B cell (primary cell): ENCODE measurements around the gene GTF3C5.

Source experiments
- EZH2 ChIP-seq: IDR thresholded peaks from 2 replicates; pipeline ENCODE4 v1.6.1; 2012; ENCODE audit warnings: borderline replicate concordance, low read depth, mild to moderate bottlenecking, moderate library complexity, low read length; ENCODE audit not compliant: insufficient read depth, poor library complexity, severe bottlenecking
- TF ChIP-seq, protein P1 (sequence below): fragments of 200-600 bp; IDR thresholded peaks from one replicate; pipeline ENCODE4 v1.8.0; 2022; ENCODE audit warnings: antibody characterized with exemption, mild to moderate bottlenecking

DNA sequence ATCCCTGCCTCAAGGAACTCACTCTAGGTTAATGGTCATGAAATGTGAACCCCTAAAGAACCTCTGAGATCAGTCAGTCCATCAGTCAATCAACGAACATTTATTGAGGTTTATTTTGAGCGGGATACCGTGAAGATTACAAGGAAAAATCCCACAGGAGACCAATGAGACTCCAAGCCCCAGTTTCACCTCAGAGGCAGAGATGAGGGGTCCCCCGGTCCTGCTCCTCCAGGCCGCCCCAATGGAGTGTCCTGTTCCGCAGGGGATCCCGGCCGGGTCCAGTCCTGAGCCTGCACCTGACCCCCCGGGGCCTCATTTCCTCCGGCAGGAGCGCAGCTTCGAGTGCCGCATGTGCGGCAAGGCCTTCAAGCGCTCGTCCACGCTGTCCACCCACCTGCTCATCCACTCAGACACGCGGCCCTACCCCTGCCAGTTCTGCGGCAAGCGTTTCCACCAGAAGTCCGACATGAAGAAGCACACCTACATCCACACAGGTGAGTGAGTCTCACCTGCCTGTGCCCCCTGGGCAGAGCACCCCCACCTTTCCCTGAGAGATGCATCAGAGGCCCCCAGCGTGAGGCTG is 41.3 kb upstream of the GTF3C5 start:
- TF ChIP-seq EZH2: no peak
- TF ChIP-seq, protein P1, sequence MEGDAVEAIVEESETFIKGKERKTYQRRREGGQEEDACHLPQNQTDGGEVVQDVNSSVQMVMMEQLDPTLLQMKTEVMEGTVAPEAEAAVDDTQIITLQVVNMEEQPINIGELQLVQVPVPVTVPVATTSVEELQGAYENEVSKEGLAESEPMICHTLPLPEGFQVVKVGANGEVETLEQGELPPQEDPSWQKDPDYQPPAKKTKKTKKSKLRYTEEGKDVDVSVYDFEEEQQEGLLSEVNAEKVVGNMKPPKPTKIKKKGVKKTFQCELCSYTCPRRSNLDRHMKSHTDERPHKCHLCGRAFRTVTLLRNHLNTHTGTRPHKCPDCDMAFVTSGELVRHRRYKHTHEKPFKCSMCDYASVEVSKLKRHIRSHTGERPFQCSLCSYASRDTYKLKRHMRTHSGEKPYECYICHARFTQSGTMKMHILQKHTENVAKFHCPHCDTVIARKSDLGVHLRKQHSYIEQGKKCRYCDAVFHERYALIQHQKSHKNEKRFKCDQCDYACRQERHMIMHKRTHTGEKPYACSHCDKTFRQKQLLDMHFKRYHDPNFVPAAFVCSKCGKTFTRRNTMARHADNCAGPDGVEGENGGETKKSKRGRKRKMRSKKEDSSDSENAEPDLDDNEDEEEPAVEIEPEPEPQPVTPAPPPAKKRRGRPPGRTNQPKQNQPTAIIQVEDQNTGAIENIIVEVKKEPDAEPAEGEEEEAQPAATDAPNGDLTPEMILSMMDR: no peak
